ENCODE measurements around the gene PIP5K1B. TPM values are rescaled to one million over a fixed set of nuclear protein-coding genes. Genes with fewer than 3 reads are reported as not detected.

Gene PIP5K1B
- total and polyA plus RNA-seq, 10 of the 15 experiments (the other 5 are each of a cell fraction or from before 2014, with no cell fraction given), result 6.8 to 16.3 (median 10.6) TPM

DNA sequence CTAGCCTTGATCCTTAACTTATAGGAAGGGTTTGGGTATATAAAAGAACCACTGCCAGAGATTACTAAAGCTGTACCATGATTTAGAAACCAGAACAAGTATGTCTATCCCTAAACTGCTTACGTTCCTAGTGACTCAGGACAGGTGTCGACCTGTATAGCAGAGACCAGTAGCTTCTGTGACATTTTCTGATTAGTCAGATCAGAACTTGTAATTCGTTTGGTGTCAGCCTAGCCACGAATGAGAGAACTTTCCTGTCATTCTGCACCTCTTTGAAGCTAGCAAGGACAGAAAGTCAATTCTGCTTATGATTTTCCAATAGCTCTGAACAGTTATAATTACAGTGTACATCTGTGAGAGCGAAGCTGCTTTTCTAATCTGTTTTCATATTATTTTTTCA is 269.4 kb downstream of the PIP5K1B start (continued):
- TF ChIP-seq ZBTB40 (IDR thresholded peaks at IDR 0.05; ENCODE audit: borderline replicate concordance) (no peak), POU2F2 (IDR thresholded peaks at IDR 0.05; ENCODE audit: borderline replicate concordance, low read depth, low read length) (no peak), CTCF (IDR thresholded peaks at IDR 0.05 in 2 of 3, conservative IDR thresholded peaks at IDR 0.05 in 1 of 3; ENCODE audit: control insufficient read depth in 2 of 3, extremely low read depth in 1 of 3, insufficient read depth in 1 of 3, low read depth in 3 of 3, low read length in 3 of 3) (no peak), CEBPB (IDR thresholded peaks at IDR 0.05; ENCODE audit: borderline replicate concordance in 1 of 2, low read depth in 2 of 2, low read length in 2 of 2) (no peak), SIX5 (IDR thresholded peaks at IDR 0.05; ENCODE audit: low read depth, low read length, severe bottlenecking) (no peak), NFIC (IDR thresholded peaks at IDR 0.05; ENCODE audit: low read depth, low read length) (peak; percentile 94), FOXK2 (IDR thresholded peaks at IDR 0.05) (no peak), NFXL1 (IDR thresholded peaks at IDR 0.05; ENCODE audit: borderline replicate concordance) (no peak), PKNOX1 (IDR thresholded peaks at IDR 0.05) (peak; percentile 58; the same call in 1 of the 2 replicates), PML (IDR thresholded peaks at IDR 0.05; ENCODE audit: low read length) (0 out of 2 replicates have a peak, but pooled peaks have one; percentile 48), TCF3 (IDR thresholded peaks at IDR 0.05; ENCODE audit: borderline replicate concordance, insufficient read depth, low read depth, low read length) (peak; percentile 83; the same call in 1 of the 2 replicates), EZH2 (IDR thresholded peaks at IDR 0.05; ENCODE audit: borderline replicate concordance, control insufficient read depth, low read depth, low read length) (no peak), BRCA1 (IDR thresholded peaks at IDR 0.05; ENCODE audit: low read depth, low read length) (no peak), BCLAF1 (IDR thresholded peaks at IDR 0.05) (no peak), TBL1XR1 (IDR thresholded peaks at IDR 0.05; ENCODE audit: low read depth, low read length) (peak; percentile 63; the same call in 1 of the 2 replicates), IKZF2 (IDR thresholded peaks at IDR 0.05) (peak; percentile 54 to 63; a peak in 3 of 4 replicates), MEF2A (IDR thresholded peaks at IDR 0.05; ENCODE audit: insufficient read depth, low read depth, low read length) (peak; percentile 58; the same call in 1 of the 2 replicates)
- TF ChIP-seq, protein P1, sequence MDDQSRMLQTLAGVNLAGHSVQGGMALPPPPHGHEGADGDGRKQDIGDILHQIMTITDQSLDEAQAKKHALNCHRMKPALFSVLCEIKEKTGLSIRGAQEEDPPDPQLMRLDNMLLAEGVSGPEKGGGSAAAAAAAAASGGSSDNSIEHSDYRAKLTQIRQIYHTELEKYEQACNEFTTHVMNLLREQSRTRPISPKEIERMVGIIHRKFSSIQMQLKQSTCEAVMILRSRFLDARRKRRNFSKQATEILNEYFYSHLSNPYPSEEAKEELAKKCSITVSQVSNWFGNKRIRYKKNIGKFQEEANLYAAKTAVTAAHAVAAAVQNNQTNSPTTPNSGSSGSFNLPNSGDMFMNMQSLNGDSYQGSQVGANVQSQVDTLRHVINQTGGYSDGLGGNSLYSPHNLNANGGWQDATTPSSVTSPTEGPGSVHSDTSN (IDR thresholded peaks at IDR 0.05; ENCODE audit: insufficient replicate concordance, low read depth, low read length), result no peak
